ENCODE data around the gene ZNF496. TPM values are rescaled to one million over a fixed set of nuclear protein-coding genes. Genes with fewer than 3 reads are reported as not detected.

ZNF496 gene
- total and polyA plus RNA-seq, 2 of the 13 experiments (the other 11 are each of a cell fraction or from before 2014, with no cell fraction given) = 14.8 to 18.6 TPM

DNA sequence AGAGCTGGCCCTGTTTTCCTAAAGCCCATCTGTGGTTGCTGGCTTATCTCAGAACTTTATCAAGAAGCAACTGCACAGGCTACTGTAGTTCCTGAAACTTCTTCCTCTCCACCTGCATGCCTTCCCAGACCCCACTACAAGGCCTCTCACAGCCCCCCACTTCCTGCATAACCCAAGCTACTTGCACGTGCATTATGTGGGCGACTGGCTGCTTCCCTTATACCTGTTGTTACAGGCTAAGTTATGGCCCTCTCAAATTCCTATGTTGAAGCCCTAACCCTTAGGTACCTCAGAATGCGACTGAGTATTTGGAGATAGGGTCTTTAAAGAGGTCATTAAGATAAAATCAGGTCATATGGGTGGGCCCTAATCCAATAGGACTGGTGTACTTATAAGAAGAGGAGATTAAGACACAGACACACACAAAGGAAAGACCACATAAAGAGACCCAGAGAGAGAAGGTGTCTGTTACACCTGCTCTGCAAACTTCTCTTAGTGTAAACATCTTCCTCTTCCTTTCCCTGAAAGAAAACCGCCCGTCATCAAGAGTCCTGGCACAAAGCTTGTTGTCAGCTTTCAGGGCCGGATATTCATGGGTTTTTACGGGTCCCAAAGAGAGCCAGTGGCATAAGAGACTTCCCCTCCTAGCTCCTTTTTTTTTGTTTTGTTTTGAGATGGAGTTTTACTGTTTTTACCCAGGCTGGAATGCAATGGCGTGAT is 5.1 kb downstream of the ZNF496 start:
- Histone ChIP-seq H3K27ac (ENCODE audit: extremely low read length, insufficient read depth, low read length) (no peak overlapping the region), H2AFZ (ENCODE audit: low read length) (no peak overlapping the region), H3K4me1 (ENCODE audit: insufficient read depth, low read length) (peaks cover 30% of the 10 kb centered on the region), H3K27me3 (ENCODE audit: control insufficient read depth in 1 of 2, insufficient read depth in 2 of 2, low read length in 2 of 2) (no peaks in the 10 kb centered on the region; a peak in 1 of 5 replicates), H3K4me2 (ENCODE audit: low read depth, low read length) (no peak overlapping the region), H3K4me3 (replicated peaks in 1 of 3; ENCODE audit: insufficient read depth in 1 of 3, low read depth in 2 of 3, low read length in 3 of 3) (no peak overlapping the region), H3K9me3 (ENCODE audit: low read length) (no peaks in the 10 kb centered on the region), H4K20me1 (ENCODE audit: insufficient read depth, low read length) (no peaks in the 10 kb centered on the region), H3K9ac (ENCODE audit: insufficient read depth, low read depth, low read length) (no peak overlapping the region), H3K79me2 (ENCODE audit: insufficient read depth, low read length) (peaks cover 9% of the 10 kb centered on the region), H3K36me3 (replicated peaks in 1 of 2; ENCODE audit: control insufficient read depth in 1 of 2, insufficient read depth in 2 of 2, low read length in 2 of 2) (peaks cover 17 to 39% of the 10 kb centered on the region in 2 experiments)
- over 99% methylated on average over 8 of the region's 8 CpGs for WGBS (ENCODE audit: low lambda C conversion rate)
- in situ Hi-C loops (cut with HindIII; ENCODE audit: extremely low pct_ligation_motif_present, low pct_unique_long_range_greater_than_20kb) = no loop called here
- CTCF ChIA-PET (ENCODE audit: low intra/inter-chr PET ratio, low total read pairs) = no interaction called here
- ATAC-seq (no peak), FAIRE-seq (no peak), DNase-seq (ENCODE audit: low spot score) (no peak)
- TSS peak; percentile 10 for BruUV-seq (replicated peaks)
- TF ChIP-seq, protein P1, sequence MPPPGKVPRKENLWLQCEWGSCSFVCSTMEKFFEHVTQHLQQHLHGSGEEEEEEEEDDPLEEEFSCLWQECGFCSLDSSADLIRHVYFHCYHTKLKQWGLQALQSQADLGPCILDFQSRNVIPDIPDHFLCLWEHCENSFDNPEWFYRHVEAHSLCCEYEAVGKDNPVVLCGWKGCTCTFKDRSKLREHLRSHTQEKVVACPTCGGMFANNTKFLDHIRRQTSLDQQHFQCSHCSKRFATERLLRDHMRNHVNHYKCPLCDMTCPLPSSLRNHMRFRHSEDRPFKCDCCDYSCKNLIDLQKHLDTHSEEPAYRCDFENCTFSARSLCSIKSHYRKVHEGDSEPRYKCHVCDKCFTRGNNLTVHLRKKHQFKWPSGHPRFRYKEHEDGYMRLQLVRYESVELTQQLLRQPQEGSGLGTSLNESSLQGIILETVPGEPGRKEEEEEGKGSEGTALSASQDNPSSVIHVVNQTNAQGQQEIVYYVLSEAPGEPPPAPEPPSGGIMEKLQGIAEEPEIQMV (CRISPR knock-in tag; IDR thresholded peaks at IDR 0.05; ENCODE audit: low read depth) = no peak
- TF ChIP-seq, protein P2, sequence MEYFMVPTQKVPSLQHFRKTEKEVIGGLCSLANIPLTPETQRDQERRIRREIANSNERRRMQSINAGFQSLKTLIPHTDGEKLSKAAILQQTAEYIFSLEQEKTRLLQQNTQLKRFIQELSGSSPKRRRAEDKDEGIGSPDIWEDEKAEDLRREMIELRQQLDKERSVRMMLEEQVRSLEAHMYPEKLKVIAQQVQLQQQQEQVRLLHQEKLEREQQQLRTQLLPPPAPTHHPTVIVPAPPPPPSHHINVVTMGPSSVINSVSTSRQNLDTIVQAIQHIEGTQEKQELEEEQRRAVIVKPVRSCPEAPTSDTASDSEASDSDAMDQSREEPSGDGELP (IDR thresholded peaks at IDR 0.05; ENCODE audit: borderline replicate concordance, low read depth) = no peak
- TF ChIP-seq, protein P3, sequence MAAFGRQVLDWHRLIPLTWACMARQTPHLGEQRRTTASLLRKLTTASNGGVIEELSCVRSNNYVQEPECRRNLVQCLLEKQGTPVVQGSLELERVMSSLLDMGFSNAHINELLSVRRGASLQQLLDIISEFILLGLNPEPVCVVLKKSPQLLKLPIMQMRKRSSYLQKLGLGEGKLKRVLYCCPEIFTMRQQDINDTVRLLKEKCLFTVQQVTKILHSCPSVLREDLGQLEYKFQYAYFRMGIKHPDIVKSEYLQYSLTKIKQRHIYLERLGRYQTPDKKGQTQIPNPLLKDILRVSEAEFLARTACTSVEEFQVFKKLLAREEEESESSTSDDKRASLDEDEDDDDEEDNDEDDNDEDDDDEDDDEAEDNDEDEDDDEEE (CRISPR knock-in tag; IDR thresholded peaks at IDR 0.05) = no peak
- TF ChIP-seq ELF3 (CRISPR knock-in tag; IDR thresholded peaks at IDR 0.05) = no peak
- no peak for TF ChIP-seq MYNN (CRISPR knock-in tag; IDR thresholded peaks at IDR 0.05; ENCODE audit: low read depth)
- no peak for TF ChIP-seq ZNF232 (CRISPR knock-in tag; IDR thresholded peaks at IDR 0.05; ENCODE audit: borderline replicate concordance)
- TF ChIP-seq, protein P4, sequence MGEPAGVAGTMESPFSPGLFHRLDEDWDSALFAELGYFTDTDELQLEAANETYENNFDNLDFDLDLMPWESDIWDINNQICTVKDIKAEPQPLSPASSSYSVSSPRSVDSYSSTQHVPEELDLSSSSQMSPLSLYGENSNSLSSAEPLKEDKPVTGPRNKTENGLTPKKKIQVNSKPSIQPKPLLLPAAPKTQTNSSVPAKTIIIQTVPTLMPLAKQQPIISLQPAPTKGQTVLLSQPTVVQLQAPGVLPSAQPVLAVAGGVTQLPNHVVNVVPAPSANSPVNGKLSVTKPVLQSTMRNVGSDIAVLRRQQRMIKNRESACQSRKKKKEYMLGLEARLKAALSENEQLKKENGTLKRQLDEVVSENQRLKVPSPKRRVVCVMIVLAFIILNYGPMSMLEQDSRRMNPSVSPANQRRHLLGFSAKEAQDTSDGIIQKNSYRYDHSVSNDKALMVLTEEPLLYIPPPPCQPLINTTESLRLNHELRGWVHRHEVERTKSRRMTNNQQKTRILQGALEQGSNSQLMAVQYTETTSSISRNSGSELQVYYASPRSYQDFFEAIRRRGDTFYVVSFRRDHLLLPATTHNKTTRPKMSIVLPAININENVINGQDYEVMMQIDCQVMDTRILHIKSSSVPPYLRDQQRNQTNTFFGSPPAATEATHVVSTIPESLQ (CRISPR knock-in tag; conservative IDR thresholded peaks at IDR 0.05) = no peak
- no peak for TF ChIP-seq CC2D1A (CRISPR knock-in tag; IDR thresholded peaks at IDR 0.05)
- no peak for TF ChIP-seq MTA1 (CRISPR knock-in tag; IDR thresholded peaks at IDR 0.05; ENCODE audit: borderline replicate concordance)
- no peak for TF ChIP-seq SRSF9 (IDR thresholded peaks at IDR 0.05; ENCODE audit: borderline replicate concordance, insufficient read depth, low read depth, low read length, poor library complexity, severe bottlenecking)
- no peak for TF ChIP-seq BRCA1 (CRISPR knock-in tag; IDR thresholded peaks at IDR 0.05)
- no peak for TF ChIP-seq ZNF484 (CRISPR knock-in tag; IDR thresholded peaks at IDR 0.05; ENCODE audit: borderline replicate concordance, low read depth)
- no peak for TF ChIP-seq TEAD3 (CRISPR knock-in tag; optimal IDR thresholded peaks at IDR 0.05; ENCODE audit: borderline replicate concordance)
- TF ChIP-seq ZNF547 (CRISPR knock-in tag; IDR thresholded peaks at IDR 0.05) = no peak
- TF ChIP-seq SRF (IDR thresholded peaks at IDR 0.05; ENCODE audit: low read depth, low read length) = no peak
- TF ChIP-seq, protein P5, sequence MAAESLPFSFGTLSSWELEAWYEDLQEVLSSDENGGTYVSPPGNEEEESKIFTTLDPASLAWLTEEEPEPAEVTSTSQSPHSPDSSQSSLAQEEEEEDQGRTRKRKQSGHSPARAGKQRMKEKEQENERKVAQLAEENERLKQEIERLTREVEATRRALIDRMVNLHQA (CRISPR knock-in tag; IDR thresholded peaks at IDR 0.05) = no peak
- no peak for TF ChIP-seq FOXM1 (CRISPR knock-in tag; IDR thresholded peaks at IDR 0.05)
- no peak for TF ChIP-seq HOXA7 (CRISPR knock-in tag; IDR thresholded peaks at IDR 0.05)
- POLR2A ChIA-PET = no interaction called here
- intact Hi-C loops (cut with micrococcal nuclease; ENCODE audit: unreplicated experiment) = no loop called here
